CD4-positive, alpha-beta T cell treated with Interleukin-1 beta for 1 hour (primary cell): ENCODE data around the gene ATG7.
"Not testable (repeated sequence)": the region's sequence is repeated elsewhere in the genome, so short reads cannot be mapped to it uniquely, and the experiment has no call there.

ENCODE experiments used
- DNase-seq, 2 donors: peaks; one replicate each; pipeline ENCODE4 v3.0.0-alpha.2; 2020 to 2022

The ATG7 gene

GRCh38 chr3:11514191-11514821 lies 242.1 kb downstream of the ATG7 start:
- DNase-seq, result no peak

GRCh38 chr3:11517601-11518000 lies 245.4 kb downstream of the ATG7 start:
- no peak for DNase-seq

GRCh38 chr3:11521167-11521566 lies 249.0 kb downstream of the ATG7 start:
- no peak for DNase-seq

- DNase-seq, result no peak
Observed at GRCh38 chr3:11522398-11522715, 250.2 kb downstream of the ATG7 start.

GRCh38 chr3:11522953-11523571 lies 250.9 kb downstream of the ATG7 start:
- DNase-seq, result no peak

- no peak for DNase-seq
Observed at GRCh38 chr3:11523572-11524101, 251.4 kb downstream of the ATG7 start.

- not testable (repeated sequence) for DNase-seq
Observed at GRCh38 chr3:11526121-11526520, 253.9 kb downstream of the ATG7 start.

- DNase-seq, result no peak
Observed at GRCh38 chr3:11529281-11529680, 257.1 kb downstream of the ATG7 start.

GRCh38 chr3:11530153-11530721 lies 258.0 kb downstream of the ATG7 start:
- DNase-seq, result no peak

- DNase-seq, result no peak
Observed at GRCh38 chr3:11532931-11533391, 260.8 kb downstream of the ATG7 start.

- no peak for DNase-seq
Observed at GRCh38 chr3:11534011-11534792, 262.0 kb downstream of the ATG7 start.

GRCh38 chr3:11534793-11535101 lies 262.6 kb downstream of the ATG7 start:
- DNase-seq, result no peak

- DNase-seq, result no peak
Observed at GRCh38 chr3:11535243-11535960, 263.2 kb downstream of the ATG7 start.

- no peak for DNase-seq
Observed at GRCh38 chr3:11536132-11536935, 264.1 kb downstream of the ATG7 start.

- no peak for DNase-seq
Observed at GRCh38 chr3:11536936-11537612, 264.9 kb downstream of the ATG7 start.

GRCh38 chr3:11538581-11538980 lies 266.4 kb downstream of the ATG7 start:
- no peak for DNase-seq

GRCh38 chr3:11539218-11539617 lies 267.0 kb downstream of the ATG7 start:
- no peak for DNase-seq

- no peak for DNase-seq
Observed at GRCh38 chr3:11539677-11540076, 267.5 kb downstream of the ATG7 start.

- DNase-seq, result no peak
Observed at GRCh38 chr3:11541321-11542303, 269.4 kb downstream of the ATG7 start.

GRCh38 chr3:11542551-11542950 lies 270.4 kb downstream of the ATG7 start:
- DNase-seq, result no peak
